Right cardiac atrium (tissue), 5 donors: ENCODE measurements around the gene CPXM2. TPM values are rescaled to one million over a fixed set of nuclear protein-coding genes. Genes with fewer than 3 reads are reported as not detected.

ENCODE experiments used
- ATAC-seq, 2 donors: fragments of 200-7000 bp; cut with Tn5 transposase; one replicate each; pipeline versions ENCODE4 v1.8.0 to v1.9.1; 2020; ENCODE audit warnings: moderate library complexity in 2 of 2, mild to moderate bottlenecking in 1 of 2
- DNase-seq, 3 donors: peaks; one replicate each; pipeline ENCODE4 v3.0.0-alpha.2; 2020
- H3K27ac ChIP-seq: one replicate; pipeline ENCODE4 v1.5.1; 2013; ENCODE audit warnings: mild to moderate bottlenecking, low read length, control low read depth, moderate library complexity
- H3K27me3 ChIP-seq: one replicate; pipeline ENCODE4 v1.6.1; 2013; ENCODE audit not compliant: control insufficient read depth, insufficient read depth
- H3K4me1 ChIP-seq: one replicate; pipeline ENCODE4 v1.6.1; 2013; ENCODE audit warnings: low read length; ENCODE audit not compliant: control insufficient read depth, insufficient read depth
- H3K4me3 ChIP-seq: one replicate; pipeline ENCODE4 v1.5.1; 2013; ENCODE audit warnings: low read length, control low read depth
- H3K9me3 ChIP-seq: one replicate; pipeline ENCODE4 v1.6.1; 2013; ENCODE audit warnings: low read length; ENCODE audit not compliant: control insufficient read depth
- WGBS: extraction: QIAGEN DNeasy Blood & Tissue Kit; methylation state at CpG from one replicate; pipeline ENCODE4 v1.1.7; 2013; 5-methylcytosine and 5-hydroxymethylcytosine counted together
- intact Hi-C, 4 donors: fragments of 100-400 bp; cut with DNase I; formaldehyde crosslinking; loops; one replicate each; pipeline versions ENCODE4 v1.11.0 to v1.14.0; 2022 to 2023
- polyA plus RNA-seq: library from polyadenylated mRNA; stranded (reverse); fragments of 200-250 nt; gene quantifications from one replicate; pipeline ENCODE4 v1.2.3, GENCODE V29; 2013
- total RNA-seq, 4 donors: library from RNA; stranded (reverse); fragmentation: NEBNext Ultra II Directional; extraction: Animal tissue kit (Norgen Biotek cat#: 25700); gene quantifications; one replicate each; pipeline ENCODE4 v1.2.1, GENCODE V29; 2021
- donor health status: healthy with polysubstance abuse.
- donor health status: DM: no; HTN: yes; CAD: no.
- donor health status: DM: no; HTN: no; CAD: no.
- donor health status: DM: no; HTN: yes; CAD: no; lungs with severe emphysema.
- donor health status: DM: yes; HTN: yes; CAD: no.

Gene CPXM2
- total and polyA plus RNA-seq, 5 donors, result 2.1 to 12.8 (median 6.7) TPM

DNA sequence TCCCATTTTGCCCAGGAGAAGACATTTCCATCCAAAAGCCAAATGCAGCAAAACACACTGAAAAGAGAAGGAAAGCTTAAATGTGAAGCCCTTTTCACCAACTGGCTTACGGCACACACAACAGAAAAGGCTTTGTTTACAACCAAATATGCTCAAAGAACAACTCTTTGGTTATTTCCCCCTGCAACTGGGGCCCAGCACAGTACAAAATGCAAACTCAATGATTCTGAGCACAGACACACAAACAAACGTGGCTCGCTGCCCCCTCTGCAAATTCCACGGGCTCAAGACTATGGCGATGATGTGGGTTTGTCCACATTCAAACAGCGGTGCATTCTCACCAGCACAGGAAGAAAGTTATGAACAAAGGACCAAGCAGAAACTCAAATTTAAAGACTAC is 5.3 kb downstream of the CPXM2 start:
- DNase-seq, result no peak
- no peak for ATAC-seq
- intact Hi-C loops, result no loop called here
- H3K4me1 ChIP-seq, result no peaks in the 10 kb centered on the region
- no peaks in the 10 kb centered on the region for H3K27me3 ChIP-seq
- H3K4me3 ChIP-seq, result no peak overlapping the region
- H3K27ac ChIP-seq, result no peak overlapping the region
- no peaks in the 10 kb centered on the region for H3K9me3 ChIP-seq
- 75% methylated on average over 6 of the region's 6 CpGs for WGBS

DNA sequence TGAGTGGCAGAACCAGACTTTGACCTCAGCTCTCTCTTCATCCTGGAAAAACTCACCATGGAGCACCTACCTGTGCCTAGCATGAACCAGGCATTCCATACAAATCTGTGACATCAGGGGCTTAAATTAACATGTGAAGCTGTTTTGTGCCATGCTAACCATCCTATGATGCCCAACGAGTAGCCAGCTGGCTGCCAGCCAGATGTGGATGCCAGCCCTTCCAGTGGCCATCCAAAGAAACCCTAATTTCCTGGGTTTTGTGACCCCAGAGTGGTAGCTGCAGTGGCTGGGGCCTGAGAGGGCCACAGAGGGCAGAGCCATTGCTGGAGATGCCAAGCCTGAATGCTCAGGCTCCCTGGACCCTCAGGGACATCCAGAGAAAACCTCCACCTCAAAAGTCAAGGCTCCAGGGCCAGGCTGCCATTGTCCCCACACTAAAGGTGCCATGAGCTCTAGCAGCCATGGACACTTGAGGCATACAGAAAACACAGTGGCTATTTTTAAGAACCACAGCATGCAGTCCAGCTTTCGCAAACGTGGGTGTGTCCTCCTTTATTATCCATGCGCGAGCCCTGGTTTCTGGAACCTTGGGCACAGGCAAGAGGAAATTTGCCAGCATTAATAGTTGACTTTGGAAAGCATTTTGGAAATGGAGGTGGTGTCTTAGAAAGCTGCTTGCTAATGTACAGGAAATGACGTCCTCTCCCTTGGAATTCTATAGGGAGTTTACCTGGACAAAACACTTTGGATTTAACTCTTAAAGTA is 6.0 kb downstream of the CPXM2 start:
- intact Hi-C loops, result no loop called here
- H3K27ac ChIP-seq, result no peak overlapping the region
- H3K4me3 ChIP-seq, result no peak overlapping the region
- peak in 2 of 3 donors; percentile 69 to 79 for DNase-seq
- H3K4me1 ChIP-seq, result no peaks in the 10 kb centered on the region
- no peaks in the 10 kb centered on the region for H3K9me3 ChIP-seq
- peak; percentile 76 to 83 for ATAC-seq
- no peaks in the 10 kb centered on the region for H3K27me3 ChIP-seq
- 55% methylated on average over 6 of the region's 6 CpGs for WGBS

- DNase-seq (no peak), ATAC-seq (no peak)
- no peak overlapping the region for H3K27ac ChIP-seq
- intact Hi-C loops, result no loop called here
- H3K4me3 ChIP-seq, result no peak overlapping the region
- no peaks in the 10 kb centered on the region for H3K27me3 ChIP-seq
- H3K4me1 ChIP-seq, result no peaks in the 10 kb centered on the region
- WGBS, result 83% methylated on average over 5 of the region's 5 CpGs
- no peaks in the 10 kb centered on the region for H3K9me3 ChIP-seq
Observed at GRCh38 chr10:123884907-123885381, 6.7 kb downstream of the CPXM2 start.

- Histone ChIP-seq H3K27ac (no peak overlapping the region), H3K4me1 (no peaks in the 10 kb centered on the region), H3K4me3 (no peak overlapping the region), H3K27me3 (no peaks in the 10 kb centered on the region), H3K9me3 (no peaks in the 10 kb centered on the region)
- DNase-seq, result no peak
- ATAC-seq, result no peak
- WGBS, result 77% methylated on average over 7 of the region's 7 CpGs
- intact Hi-C loops, result no loop called here
Observed at GRCh38 chr10:123884351-123884906, 7.2 kb downstream of the CPXM2 start.

DNA sequence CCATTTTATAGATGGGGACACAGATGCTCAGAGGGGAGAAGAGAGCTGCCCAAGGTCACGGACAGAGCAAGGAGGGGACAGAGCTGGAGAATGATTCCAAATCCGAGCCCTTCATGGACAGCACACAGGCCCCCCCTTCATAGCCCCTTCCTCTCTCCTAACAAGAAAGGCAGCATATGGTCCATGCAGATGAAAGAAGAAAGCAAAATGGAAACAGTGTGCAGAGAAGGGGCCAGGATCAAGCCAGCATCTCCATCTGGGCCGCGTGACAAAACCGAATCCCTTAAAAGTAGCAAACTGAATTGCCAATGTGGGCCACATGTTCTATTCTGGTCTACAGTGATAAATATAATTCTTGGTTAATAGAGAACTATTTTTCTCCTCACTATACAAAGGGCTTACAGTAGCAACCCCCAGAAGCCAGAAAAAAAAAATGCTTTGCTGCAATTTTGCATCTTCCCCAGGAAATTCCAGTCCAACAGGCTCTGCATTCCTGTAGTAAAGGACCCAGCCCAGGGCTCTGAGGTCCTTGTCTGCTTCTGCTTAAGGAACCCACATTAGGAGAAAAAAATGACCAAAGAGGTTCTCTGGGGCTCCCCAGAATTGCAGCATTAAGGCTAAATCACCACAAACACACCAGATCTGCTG is 7.8 kb downstream of the CPXM2 start:
- intact Hi-C loops, result no loop called here
- H3K4me1 ChIP-seq, result no peaks in the 10 kb centered on the region
- no peaks in the 10 kb centered on the region for H3K9me3 ChIP-seq
- no peak overlapping the region for H3K4me3 ChIP-seq
- no peak overlapping the region for H3K27ac ChIP-seq
- H3K27me3 ChIP-seq, result no peaks in the 10 kb centered on the region
- DNase-seq (no peak), ATAC-seq (no peak)
- 82% methylated on average over 5 of the region's 5 CpGs for whole genome bisulfite sequencing

GRCh38 chr10:123882681-123883445 is 8.7 kb downstream of the CPXM2 start:
- intact Hi-C loops, result no loop called here
- no peak for DNase-seq
- Histone ChIP-seq H3K27ac (no peak overlapping the region), H3K4me3 (no peak overlapping the region), H3K4me1 (no peaks in the 10 kb centered on the region), H3K27me3 (no peaks in the 10 kb centered on the region), H3K9me3 (no peaks in the 10 kb centered on the region)
- ATAC-seq, result no peak
- 93% methylated on average over 10 of the region's 10 CpGs for WGBS

- H3K4me3 ChIP-seq, result no peak overlapping the region
- no peak overlapping the region for H3K27ac ChIP-seq
- no peaks in the 10 kb centered on the region for H3K4me1 ChIP-seq
- H3K9me3 ChIP-seq, result no peaks in the 10 kb centered on the region
- no peaks in the 10 kb centered on the region for H3K27me3 ChIP-seq
- ATAC-seq, result peak in 1 of 2 donors; percentile 63
- 42% methylated on average over 4 of the region's 4 CpGs for WGBS
- DNase-seq, result no peak
- intact Hi-C loops, result no loop called here
Observed at GRCh38 chr10:123882177-123882576, 9.4 kb downstream of the CPXM2 start.

DNA sequence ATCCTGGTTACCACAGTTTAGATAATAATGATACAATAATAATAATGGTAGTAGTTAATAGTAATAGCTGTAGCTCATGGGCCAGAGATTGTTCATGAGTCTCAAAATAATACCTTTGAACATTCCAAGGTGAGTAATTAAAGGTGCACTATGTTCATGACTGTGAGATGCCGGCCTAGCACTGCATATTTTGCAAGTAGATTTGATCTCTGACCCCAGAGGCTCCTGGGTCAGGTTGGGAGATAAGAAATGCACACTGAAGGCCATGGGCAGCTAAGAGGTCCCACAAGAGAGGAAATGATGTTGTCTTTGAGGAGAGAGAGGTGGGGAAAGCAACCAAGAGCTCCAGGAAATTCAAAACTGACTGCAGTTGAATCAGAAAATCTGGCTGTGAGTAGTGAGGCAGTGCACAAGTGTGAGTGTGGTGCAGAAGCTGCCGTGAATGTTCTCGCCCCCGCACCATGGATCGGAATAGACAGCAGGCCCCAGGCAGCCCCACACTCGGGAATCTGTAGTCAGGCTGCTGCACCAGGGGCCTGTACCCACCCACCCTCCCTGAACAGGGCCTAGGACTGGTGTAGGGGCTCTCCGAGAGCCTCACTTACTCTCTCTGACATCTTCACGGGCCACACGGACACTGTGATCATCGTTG is 11.9 kb downstream of the CPXM2 start:
- ATAC-seq (no peak), DNase-seq (no peak)
- Histone ChIP-seq H3K4me1 (no peaks in the 10 kb centered on the region), H3K27me3 (no peaks in the 10 kb centered on the region), H3K9me3 (no peaks in the 10 kb centered on the region), H3K4me3 (no peak overlapping the region), H3K27ac (no peak overlapping the region)
- 79% methylated on average over 10 of the region's 10 CpGs for WGBS
- intact Hi-C loops, result no loop called here

- intact Hi-C loops, result no loop called here
- WGBS, result 77% methylated on average over 7 of the region's 7 CpGs
- H3K9me3 ChIP-seq, result no peaks in the 10 kb centered on the region
- ATAC-seq (no peak), DNase-seq (no peak)
- H3K27me3 ChIP-seq, result no peaks in the 10 kb centered on the region
- no peaks in the 10 kb centered on the region for H3K4me1 ChIP-seq
- H3K4me3 ChIP-seq, result no peak overlapping the region
- H3K27ac ChIP-seq, result no peak overlapping the region
Observed at GRCh38 chr10:123878666-123879303, 12.8 kb downstream of the CPXM2 start.

DNA sequence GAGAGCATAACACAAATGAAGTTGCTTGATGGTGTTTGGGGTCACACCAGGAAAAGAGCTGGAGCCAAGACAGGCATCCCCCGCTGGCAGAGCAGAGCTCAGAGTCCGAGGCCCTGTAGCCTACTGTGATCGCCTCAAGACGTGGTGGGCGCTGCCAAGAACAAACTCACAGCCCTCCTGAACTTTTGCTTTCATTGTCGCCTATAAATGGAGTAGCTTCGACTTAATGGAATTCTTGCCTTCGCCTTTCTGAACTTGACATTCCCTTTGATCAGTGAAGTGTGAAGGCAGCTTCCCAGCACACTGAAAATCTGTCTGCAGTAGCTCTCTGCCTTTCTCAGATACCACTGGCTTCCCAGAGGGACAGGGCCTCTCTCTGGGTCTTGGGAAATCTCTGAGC is 21.3 kb downstream of the CPXM2 start:
- H3K4me3 ChIP-seq, result no peak overlapping the region
- no peak overlapping the region for H3K27ac ChIP-seq
- DNase-seq, result no peak
- ATAC-seq, result no peak
- H3K27me3 ChIP-seq, result no peaks in the 10 kb centered on the region
- H3K9me3 ChIP-seq, result no peaks in the 10 kb centered on the region
- no peaks in the 10 kb centered on the region for H3K4me1 ChIP-seq
- 53% methylated on average over 8 of the region's 8 CpGs for WGBS
- intact Hi-C loops, result no loop called here
